Measurements from ENCODE around the gene DLGAP3. TPM values are rescaled to one million over a fixed set of nuclear protein-coding genes. Genes with fewer than 3 reads are reported as not detected.

Gene DLGAP3
- total and polyA plus RNA-seq, 2 of the 13 experiments (the other 11 are each of a cell fraction or from before 2014, with no cell fraction given) = 0.03 to 0.04 TPM

GRCh38 chr1:34887593-34887992 is 41.9 kb downstream of the DLGAP3 start:
- 29% methylated on average over 4 of the region's 4 CpGs for WGBS (ENCODE audit: low lambda C conversion rate)
- Histone ChIP-seq H3K9me3 (ENCODE audit: low read length) (peaks cover 7% of the 10 kb centered on the region), H3K4me3 (replicated peaks in 1 of 3; ENCODE audit: insufficient read depth in 1 of 3, low read depth in 2 of 3, low read length in 3 of 3) (no peak overlapping the region), H3K79me2 (ENCODE audit: insufficient read depth, low read length) (no peaks in the 10 kb centered on the region), H3K4me1 (ENCODE audit: insufficient read depth, low read length) (peaks cover 7% of the 10 kb centered on the region), H3K9ac (ENCODE audit: insufficient read depth, low read depth, low read length) (no peak overlapping the region), H3K4me2 (ENCODE audit: low read depth, low read length) (no peak overlapping the region), H3K27me3 (ENCODE audit: control insufficient read depth in 1 of 2, insufficient read depth in 2 of 2, low read length in 2 of 2) (peaks cover 3 to 35% of the 10 kb centered on the region in 2 experiments; a peak in 3 of 5 replicates), H4K20me1 (ENCODE audit: insufficient read depth, low read length) (no peaks in the 10 kb centered on the region), H3K27ac (ENCODE audit: extremely low read length, insufficient read depth, low read length) (no peak overlapping the region), H3K36me3 (replicated peaks in 1 of 2; ENCODE audit: control insufficient read depth in 1 of 2, insufficient read depth in 2 of 2, low read length in 2 of 2) (no peaks in the 10 kb centered on the region), H2AFZ (ENCODE audit: low read length) (no peak overlapping the region)
- FAIRE-seq (no peak), DNase-seq (ENCODE audit: low spot score) (no peak), ATAC-seq (no peak)
- intact Hi-C loops (cut with micrococcal nuclease; ENCODE audit: unreplicated experiment) (no loop called here), in situ Hi-C loops (cut with HindIII; ENCODE audit: extremely low pct_ligation_motif_present, low pct_unique_long_range_greater_than_20kb) (no loop called here)
- TF ChIP-seq ZNF629 (CRISPR knock-in tag; conservative IDR thresholded peaks at IDR 0.05) (peak; percentile 54; the same call in 1 of the 2 replicates), GFI1 (CRISPR knock-in tag; IDR thresholded peaks at IDR 0.05; ENCODE audit: borderline replicate concordance) (no peak), CEBPG (CRISPR knock-in tag; IDR thresholded peaks at IDR 0.05) (no peak)
- no TSS peak for BruUV-seq (replicated peaks)
- POLR2A ChIA-PET = no interaction called here
- CTCF ChIA-PET (ENCODE audit: low intra/inter-chr PET ratio, low total read pairs) = no interaction called here

DNA sequence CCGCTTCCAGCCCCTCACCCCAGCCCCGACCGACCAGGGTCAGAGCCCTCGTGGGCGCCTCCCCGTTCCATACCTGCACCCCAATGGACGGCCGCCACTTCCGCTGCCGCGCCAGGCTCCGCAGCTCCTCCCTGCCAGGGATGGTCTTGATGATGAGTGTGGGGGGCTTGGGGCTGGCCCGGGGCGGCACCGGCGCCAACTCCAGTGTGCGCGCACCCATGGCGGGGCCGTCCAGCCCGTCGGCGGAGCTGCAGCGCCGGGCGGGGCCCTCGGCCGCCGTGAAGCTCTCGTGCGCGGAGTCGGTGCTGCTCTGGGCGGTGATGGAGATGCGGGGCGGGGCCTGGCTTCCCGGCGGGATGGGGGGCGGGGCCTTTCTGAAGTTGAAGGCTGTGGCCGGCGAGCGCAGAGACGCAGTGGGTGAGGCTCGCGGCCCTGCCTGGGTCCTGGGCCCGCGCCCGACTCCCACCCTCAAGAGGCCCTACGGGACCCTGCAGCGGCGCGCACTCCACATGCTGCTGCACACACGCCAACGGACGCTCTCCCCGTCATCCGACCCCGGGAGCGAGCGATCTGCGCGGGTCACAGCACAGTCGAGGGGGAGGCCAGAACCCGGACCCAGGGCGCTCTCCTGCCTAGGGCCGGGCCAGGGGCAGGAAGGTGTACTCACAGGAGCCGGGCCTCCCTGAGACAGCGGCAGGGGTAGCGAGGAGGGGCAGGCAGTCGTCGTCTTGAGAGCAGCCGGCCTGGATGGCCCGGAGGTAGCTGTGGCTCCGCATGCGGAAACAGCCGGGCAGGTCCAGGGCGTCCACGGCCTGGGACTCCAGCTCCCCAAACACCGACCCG is 43.8 kb downstream of the DLGAP3 start:
- POLR2A ChIA-PET = interaction anchor here (0.7 kb wide), 1 partner anchor 26 kb away, joined by 3 read pairs; the partner anchor contains the start of gene SMIM12
- intact Hi-C loops (cut with micrococcal nuclease; ENCODE audit: unreplicated experiment) = no loop called here
- Histone ChIP-seq H3K9me3 (ENCODE audit: low read length) (no peaks in the 10 kb centered on the region), H3K4me1 (ENCODE audit: insufficient read depth, low read length) (no peaks in the 10 kb centered on the region; the same call in 1 of the 2 replicates), H3K9ac (ENCODE audit: insufficient read depth, low read depth, low read length) (no peak overlapping the region), H3K36me3 (replicated peaks in 1 of 2; ENCODE audit: control insufficient read depth in 1 of 2, insufficient read depth in 2 of 2, low read length in 2 of 2) (no peaks in the 10 kb centered on the region), H3K27me3 (ENCODE audit: control insufficient read depth in 1 of 2, insufficient read depth in 2 of 2, low read length in 2 of 2) (peaks cover 3 to 40% of the 10 kb centered on the region in 2 experiments; a peak in 3 of 5 replicates), H3K4me2 (ENCODE audit: low read depth, low read length) (peak overlapping the region; percentile 57), H4K20me1 (ENCODE audit: insufficient read depth, low read length) (no peaks in the 10 kb centered on the region), H3K27ac (ENCODE audit: extremely low read length, insufficient read depth, low read length) (no peak overlapping the region), H3K4me3 (replicated peaks in 1 of 3; ENCODE audit: insufficient read depth in 1 of 3, low read depth in 2 of 3, low read length in 3 of 3) (peak overlapping the region in 2 of 3 experiments; percentile 27 to 59; a peak in 1 of 6 replicates), H3K79me2 (ENCODE audit: insufficient read depth, low read length) (no peaks in the 10 kb centered on the region), H2AFZ (ENCODE audit: low read length) (no peak overlapping the region)
- no peak for FAIRE-seq
- WGBS (ENCODE audit: low lambda C conversion rate) = 31% methylated on average over 26 of the region's 80 CpGs
- in situ Hi-C loops (cut with HindIII; ENCODE audit: extremely low pct_ligation_motif_present, low pct_unique_long_range_greater_than_20kb) = no loop called here
- DNase-seq (ENCODE audit: low spot score) = no peak
- BruUV-seq (replicated peaks) = no TSS peak
- peak; percentile 72 for ATAC-seq
- CTCF ChIA-PET (ENCODE audit: low intra/inter-chr PET ratio, low total read pairs) = interaction anchor here (1.2 to 1.8 kb wide), 2 partner anchors 33 to 99 kb away, joined by 3 to 4 read pairs; no protein-coding TSS in a partner anchor
- no peak for TF ChIP-seq ZFP62 (CRISPR knock-in tag; IDR thresholded peaks at IDR 0.05)
- TF ChIP-seq KLF11 (CRISPR knock-in tag; IDR thresholded peaks at IDR 0.05) = no peak
- TF ChIP-seq SNAPC4 (CRISPR knock-in tag; IDR thresholded peaks at IDR 0.05) = no peak
- TF ChIP-seq E2F5 (CRISPR knock-in tag; conservative IDR thresholded peaks at IDR 0.05) = no peak
- TF ChIP-seq ZBTB10 (CRISPR knock-in tag; IDR thresholded peaks at IDR 0.05; ENCODE audit: borderline replicate concordance) = no peak

Data from HepG2 (cell line).